NCI-H1930 (cell line): ENCODE results near the gene POR.

ENCODE experiments used
- DNase-seq, 2 experiments: peaks; one replicate each; lab custom pipeline; 2025; lab: John Stamatoyannopoulos, UW

The POR gene

GRCh38 chr7:75953931-75954330 is 39.0 kb downstream of the POR start:
- DNase-seq, result no peak

DNA sequence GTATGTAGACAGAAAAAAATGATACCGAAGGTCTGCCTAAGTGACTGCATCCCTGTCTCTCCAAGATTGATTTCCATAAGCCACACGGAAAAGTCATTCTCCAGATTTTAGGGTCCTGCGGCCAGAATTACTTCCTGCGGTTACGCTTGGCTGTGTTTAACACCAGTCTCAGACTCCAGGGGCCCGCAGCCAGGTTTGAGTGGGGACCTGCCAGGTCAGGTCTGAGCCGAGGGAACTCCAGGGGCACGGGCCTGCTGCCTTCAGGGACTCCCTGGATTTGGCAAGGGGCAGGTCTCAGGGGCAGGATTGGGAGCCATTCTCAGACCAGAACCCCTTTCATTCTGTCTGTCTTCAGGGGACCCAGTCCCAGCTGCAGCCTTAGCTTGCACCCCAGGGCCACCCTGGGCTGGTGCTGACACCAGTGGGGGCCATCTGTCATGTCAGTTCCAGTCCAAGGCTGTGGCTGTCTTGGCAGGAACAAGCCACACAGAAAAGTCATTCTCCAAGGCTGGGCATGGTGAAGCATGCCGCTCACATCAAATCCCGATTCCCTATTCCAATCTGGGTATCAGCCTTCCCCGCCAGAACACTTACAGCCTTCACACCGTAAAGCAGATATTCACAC is 40.5 kb downstream of the POR start:
- no peak for DNase-seq

DNA sequence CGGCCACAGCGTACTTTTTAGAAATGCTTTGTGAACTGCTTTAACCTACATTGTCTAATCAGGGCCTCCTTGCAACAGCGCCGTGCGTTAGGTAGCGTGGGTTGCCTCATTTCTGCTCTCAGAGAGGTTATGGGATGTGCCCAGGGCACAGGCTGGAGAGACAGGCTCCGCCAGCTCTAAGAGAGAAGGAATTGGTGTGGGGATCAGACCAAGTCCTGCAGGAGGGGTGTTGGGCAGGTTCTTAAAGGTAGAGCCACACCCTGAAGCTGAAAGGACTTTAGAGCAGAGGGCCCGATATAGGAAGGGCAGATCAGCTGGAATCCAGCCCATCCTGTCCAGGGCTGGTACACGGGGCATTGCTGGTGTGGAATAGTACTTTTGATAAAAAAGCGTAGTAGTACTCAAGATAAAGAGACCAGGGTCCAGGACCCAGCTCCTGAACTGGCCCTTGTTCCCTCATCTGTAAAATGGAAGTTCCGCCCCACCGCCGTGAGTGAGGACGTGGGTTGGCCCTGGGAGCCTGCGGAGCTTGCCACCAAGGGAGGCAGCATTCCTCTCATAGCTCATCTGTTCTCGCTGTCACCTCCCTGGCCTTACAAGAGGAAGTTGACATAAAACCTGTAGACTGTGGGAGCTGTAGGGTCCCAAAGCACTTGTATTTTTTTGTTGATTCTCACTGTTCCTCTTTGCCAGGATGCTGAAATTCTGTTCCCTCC is 42.2 kb downstream of the POR start:
- DNase-seq, result no peak

- no peak for DNase-seq
Observed at GRCh38 chr7:75958802-75959543, 44.0 kb downstream of the POR start.

DNA sequence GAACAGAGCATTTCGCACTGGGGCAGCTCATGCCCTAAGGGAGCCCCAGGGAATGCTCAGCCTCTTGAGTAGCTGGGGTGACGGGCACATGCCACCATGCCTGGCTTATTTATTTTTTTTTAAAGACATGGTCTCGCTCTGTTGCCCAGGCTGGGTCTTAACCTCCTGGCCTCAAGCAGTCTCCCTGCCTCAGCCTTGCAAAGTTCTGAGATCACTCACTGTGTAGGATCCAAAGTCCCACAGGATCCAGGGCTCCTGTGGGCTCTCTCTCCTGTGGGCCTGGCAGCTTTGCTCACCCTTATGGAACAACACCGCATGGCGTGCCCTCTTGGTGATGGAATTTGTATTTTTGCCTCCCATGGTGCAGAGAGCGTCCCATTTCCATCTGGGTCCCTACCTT is 45.4 kb downstream of the POR start:
- no peak for DNase-seq

GRCh38 chr7:75961218-75961617 is 46.3 kb downstream of the POR start:
- no peak for DNase-seq

GRCh38 chr7:75962607-75963380 is 47.8 kb downstream of the POR start:
- DNase-seq, result no peak

- DNase-seq, result no peak
Observed at GRCh38 chr7:75963381-75963995, 48.5 kb downstream of the POR start.

GRCh38 chr7:75965617-75966016 is 50.7 kb downstream of the POR start:
- DNase-seq, result no peak

DNA sequence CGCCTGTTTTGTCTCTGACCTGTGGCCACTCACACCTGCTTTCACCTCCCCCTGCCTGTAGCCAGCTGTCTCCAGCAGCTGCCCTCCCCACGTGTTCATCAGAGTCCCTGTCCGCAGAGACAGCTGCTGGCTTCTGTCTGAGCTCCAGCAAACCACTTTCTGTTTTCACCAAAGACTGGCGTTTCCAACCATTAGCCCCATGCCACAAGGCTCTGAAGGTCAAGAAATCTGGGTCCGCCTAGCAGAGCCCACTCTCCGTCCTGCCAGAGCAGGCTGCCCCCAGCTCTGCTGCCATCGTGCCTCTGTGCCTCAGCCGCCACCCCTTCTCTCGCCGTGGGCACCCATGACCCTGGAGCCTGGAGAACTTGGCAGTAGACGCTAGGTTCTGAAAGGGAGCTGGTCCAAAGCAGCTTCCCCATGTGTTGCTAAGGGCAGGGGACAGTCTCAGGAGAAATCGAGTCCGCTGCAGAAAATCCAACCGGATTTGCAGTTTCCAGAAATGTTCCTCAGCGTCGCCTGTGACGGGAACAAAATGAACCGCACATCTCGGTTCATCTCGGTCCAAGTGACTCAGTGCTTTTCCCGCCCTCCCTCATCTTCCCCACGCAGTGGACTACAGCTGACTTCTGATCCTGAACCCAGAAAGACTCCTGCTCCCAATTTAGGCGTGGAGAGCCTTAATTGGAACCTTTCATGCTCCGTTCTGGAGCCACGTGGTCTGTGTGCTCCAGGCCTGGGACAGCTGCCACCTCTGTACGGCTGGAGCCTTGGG is 51.4 kb downstream of the POR start:
- no peak for DNase-seq

GRCh38 chr7:75967055-75967454 is 52.1 kb downstream of the POR start:
- DNase-seq, result no peak

DNA sequence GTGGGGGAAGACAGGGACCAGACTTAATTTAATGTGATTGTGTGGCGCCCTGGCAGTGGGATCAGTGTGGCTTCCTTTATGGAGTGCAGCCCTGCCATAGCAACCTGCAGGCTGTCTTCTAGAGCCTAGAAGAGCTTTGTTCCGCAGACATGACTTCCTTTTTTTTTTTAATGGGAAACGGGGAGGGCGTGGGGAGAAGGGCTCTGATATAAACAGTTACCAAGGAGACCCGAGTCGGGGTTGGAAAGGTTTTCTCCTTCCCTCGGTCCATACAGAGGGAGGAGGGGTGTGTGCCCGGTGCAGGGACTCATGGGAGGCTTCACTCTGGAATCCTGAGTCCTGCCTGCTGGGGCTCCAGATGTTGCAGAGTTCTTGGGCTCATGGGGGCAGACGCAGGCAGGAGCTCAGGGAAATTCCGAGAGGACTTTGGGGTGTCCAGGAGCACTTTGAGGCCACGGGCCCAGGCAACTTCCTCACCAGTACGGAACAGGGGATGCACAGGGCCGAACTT is 52.6 kb downstream of the POR start:
- no peak for DNase-seq

DNA sequence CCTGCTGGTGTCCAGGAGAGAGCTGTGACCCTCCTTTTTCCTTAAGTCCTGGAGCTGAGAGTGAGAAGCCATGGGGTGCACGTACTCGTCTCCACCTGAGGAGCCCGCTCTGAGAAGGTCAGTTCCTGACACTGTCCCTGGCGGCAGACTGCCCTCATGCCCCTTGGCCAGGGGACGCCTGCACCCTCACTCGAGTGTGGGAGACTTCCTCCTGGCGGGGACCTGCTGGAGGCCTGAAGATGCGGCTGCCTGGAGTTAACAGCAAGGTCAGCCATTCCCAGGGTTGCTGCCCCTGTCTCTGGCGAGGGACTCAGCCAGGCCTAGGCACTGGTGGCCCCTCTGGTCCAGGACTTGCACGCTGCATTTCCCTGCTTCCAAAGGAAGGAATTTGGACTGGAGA is 53.1 kb downstream of the POR start:
- no peak for DNase-seq

DNA sequence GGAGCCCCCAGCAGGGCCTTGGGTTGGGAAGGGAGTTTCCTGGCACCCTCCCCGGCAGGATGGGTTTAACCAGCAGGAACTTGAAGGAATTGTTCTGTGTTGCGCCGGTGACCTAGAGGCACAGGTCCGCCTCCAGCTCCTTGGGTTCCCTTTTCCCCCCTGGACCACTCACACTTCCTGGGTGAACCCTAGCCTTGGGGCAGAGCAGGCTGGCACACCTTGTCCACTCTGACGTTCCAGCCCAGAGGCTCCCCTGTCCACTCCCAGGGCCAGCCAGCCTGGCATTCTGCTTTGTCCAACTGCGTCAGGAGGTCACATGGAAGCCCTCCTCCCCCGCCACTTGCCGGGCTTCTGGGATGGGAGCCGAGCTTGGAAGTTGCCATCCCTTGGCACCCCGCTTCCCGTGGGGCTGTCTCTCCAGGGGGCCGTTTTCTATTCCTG is 53.6 kb downstream of the POR start:
- no peak for DNase-seq

- DNase-seq, result no peak
Observed at GRCh38 chr7:75969182-75969581, 54.2 kb downstream of the POR start.

DNA sequence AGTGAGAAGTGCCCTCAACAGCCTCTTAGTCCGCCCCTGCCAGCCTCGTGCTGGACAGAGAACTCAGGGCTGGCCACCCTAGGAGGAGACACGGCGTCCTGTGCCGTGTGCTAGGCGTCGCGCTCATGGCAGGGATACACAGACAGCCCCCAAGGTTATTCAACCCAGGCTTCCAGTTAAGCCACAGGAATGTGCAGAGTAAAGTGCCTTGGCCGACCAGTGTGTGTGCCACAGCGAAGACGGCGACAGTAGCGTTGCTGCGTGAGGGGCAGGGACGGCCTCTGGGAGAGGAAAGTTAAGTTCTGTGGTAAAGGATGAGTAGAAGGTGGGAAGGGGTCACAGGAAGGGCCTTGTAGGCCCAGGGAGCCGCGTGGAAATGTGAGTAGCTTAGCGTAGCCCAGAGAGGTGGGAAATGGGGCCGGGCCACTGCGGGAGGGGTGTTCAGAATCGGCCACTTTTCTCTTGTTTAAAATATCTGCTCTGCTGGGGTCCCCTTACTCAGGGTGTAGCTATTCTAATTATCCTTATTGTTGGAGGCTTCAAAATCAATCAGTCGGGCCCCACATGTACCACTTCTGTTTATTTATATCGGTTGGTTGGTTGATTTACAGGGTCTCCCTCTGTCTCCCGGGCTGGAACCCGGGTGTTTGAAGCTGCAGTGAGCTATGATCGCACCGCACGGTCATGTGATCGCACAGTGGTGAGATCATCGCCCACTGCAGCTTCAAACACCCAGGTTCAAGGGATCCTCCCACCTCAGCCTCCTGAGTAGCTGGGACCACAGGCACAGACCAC is 54.9 kb downstream of the POR start:
- no peak for DNase-seq

DNA sequence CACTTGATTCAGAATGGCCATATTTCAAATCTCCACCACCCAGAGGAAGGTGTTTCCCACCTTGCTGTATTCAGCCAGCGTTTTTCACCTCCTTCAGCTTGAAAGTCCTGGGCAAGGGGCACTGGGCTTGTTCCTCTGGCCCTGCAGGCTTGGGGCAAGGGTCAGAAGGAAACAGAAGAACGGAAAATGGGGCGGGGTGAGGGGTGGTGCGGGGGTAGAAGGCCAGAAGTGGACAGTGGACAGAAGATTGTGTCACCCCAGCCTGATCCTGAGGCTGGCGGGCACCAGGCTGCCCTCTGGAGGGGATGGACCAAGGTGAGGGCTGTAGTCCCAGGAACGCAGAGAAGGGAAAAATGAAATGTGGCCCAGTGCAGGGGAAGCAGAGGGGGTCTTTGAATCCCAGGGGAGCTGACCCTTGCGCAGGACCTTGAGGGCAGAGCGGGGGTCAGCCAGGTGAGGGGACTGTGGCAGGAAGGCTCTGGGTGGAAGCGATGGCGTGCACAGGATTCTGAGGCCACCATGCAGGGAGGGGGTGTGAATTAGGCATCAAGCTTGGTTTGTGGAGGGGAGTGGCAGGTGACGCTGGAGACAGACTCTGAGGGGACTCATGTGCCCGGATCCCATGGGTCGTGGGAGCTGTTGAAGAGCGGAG is 56.5 kb downstream of the POR start:
- no peak for DNase-seq

GRCh38 chr7:75971961-75972763 is 57.2 kb downstream of the POR start:
- no peak for DNase-seq

DNA sequence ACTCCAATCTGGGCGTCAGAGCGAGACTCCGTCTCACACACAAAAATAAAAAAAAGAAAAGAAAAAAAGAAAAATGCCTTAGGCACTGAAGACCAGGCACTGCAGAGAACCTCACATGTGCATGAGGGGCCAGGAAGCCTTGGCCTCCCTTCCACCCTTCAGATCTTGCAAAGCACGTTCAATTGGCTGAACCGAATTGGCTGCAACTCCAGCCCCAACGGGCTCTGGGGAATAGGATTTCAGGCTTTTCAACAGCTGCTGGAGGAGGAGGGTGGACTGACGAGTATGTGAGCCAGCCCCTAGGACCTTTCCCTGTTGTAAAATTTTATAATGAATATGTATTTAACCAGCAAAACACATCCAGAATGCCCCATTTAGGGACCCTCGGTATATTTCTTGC is 62.8 kb downstream of the POR start:
- DNase-seq, result no peak
